IPS-20b (cell line): ENCODE results near the gene PCDH9.

Source experiments
- H3K27ac ChIP-seq: one replicate; pipeline ENCODE4 v1.5.1; 2013; ENCODE audit warnings: low read length
- H3K27me3 ChIP-seq: 2 replicates; pipeline ENCODE4 v1.6.1; 2013; ENCODE audit warnings: mild to moderate bottlenecking, low read length, inconsistent platforms; ENCODE audit not compliant: insufficient read depth
- H3K36me3 ChIP-seq: 2 replicates; pipeline ENCODE4 v1.6.1; 2013; ENCODE audit warnings: low read depth, mild to moderate bottlenecking, inconsistent platforms, low read length, moderate library complexity; ENCODE audit not compliant: insufficient read depth
- H3K4me1 ChIP-seq: 2 replicates; pipeline ENCODE4 v1.6.1; 2013; ENCODE audit warnings: mild to moderate bottlenecking, control low read depth, inconsistent platforms, low read length, moderate library complexity; ENCODE audit not compliant: insufficient read depth
- H3K4me3 ChIP-seq: 2 replicates; pipeline ENCODE4 v1.5.1; 2013; ENCODE audit warnings: mild to moderate bottlenecking, low read length, inconsistent platforms
- H3K9ac ChIP-seq: 2 replicates; pipeline ENCODE4 v1.6.1; 2013; ENCODE audit warnings: low read depth, mild to moderate bottlenecking, inconsistent platforms, low read length, moderate library complexity
- H3K9me3 ChIP-seq: 2 replicates; pipeline ENCODE4 v1.6.1; 2013; ENCODE audit warnings: mild to moderate bottlenecking, low read depth, low read length, inconsistent platforms; ENCODE audit not compliant: insufficient read depth

PCDH9 gene

DNA sequence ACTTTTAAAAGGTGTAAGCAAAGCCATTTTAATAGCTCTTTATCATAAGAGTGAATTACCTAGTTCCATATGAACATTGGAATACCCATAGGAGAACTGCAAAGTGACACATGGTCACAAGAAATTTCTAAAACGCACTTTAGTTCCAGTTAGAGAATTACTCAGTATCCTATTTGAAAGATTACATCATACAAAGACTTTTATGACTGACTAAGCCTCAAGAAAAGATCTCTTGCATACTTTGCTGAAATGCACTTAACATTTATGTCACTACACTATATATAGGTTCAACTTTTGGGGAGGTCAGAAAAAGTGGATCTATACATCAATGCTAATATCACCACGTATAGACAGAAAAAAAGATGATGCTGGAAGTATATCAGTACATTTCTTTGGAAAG, 7.1 kb downstream of the PCDH9 start:
- H3K4me3 ChIP-seq = no peak overlapping the region
- no peak overlapping the region for H3K27ac ChIP-seq
- H3K36me3 ChIP-seq = no peaks in the 10 kb centered on the region
- H3K9ac ChIP-seq = no peak overlapping the region
- H3K9me3 ChIP-seq = no peaks in the 10 kb centered on the region
- H3K27me3 ChIP-seq = peaks cover 6% of the 10 kb centered on the region
- H3K4me1 ChIP-seq = peaks cover 3% of the 10 kb centered on the region; the same call in 1 of the 2 replicates

DNA sequence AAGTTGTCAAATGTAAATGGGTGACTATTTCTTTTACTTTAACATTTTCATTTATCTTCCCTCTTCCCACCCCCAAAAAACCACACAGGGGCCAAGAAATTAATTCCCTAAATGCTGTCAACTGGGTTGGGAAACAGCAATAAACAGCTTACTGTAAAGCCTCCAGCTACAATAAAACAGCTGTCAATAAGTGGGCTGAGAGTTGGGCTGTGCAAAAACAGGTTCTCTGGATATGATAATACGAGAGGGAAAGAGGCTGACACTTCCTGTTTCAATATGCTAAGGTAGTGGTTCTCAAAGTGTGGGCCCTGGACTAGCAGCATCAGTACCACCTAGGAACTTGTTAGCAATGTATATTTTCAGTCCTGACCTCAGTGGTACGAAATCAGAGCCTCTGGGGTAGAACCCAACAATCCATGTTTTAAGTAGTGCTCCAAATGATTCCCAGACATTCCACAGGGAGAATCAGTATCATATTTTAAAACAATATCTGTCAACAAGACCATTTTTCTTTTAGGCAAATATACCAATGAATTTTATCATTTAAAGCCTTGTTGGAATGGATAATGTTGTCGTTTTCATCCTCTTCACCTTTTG, 8.4 kb downstream of the PCDH9 start:
- H3K27ac ChIP-seq = no peak overlapping the region
- no peak overlapping the region for H3K4me3 ChIP-seq
- no peak overlapping the region for H3K9ac ChIP-seq
- H3K36me3 ChIP-seq = no peaks in the 10 kb centered on the region
- H3K4me1 ChIP-seq = peaks cover 3% of the 10 kb centered on the region; the same call in 1 of the 2 replicates
- no peaks in the 10 kb centered on the region for H3K9me3 ChIP-seq
- H3K27me3 ChIP-seq = no peaks in the 10 kb centered on the region

DNA sequence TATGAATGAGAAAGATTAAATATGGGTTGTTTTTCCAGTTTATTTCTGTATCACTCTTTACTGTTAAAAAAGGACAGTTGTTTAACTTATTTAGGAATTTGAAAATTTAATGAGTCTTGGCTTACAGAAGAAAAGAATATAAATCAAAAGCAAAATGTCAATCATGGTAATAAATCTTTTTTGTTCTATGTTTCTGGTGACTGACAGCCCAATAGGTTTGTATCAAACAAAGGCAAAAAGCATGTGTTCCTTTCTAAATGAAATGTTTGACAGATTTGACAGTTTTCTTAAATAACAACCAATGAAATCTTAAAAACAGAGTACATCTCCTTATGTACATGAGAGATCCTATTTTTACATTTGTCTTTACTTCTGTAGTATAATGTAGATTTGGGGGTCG, 11.0 kb downstream of the PCDH9 start:
- no peak overlapping the region for H3K27ac ChIP-seq
- H3K27me3 ChIP-seq = no peaks in the 10 kb centered on the region
- H3K4me1 ChIP-seq = peaks cover 3% of the 10 kb centered on the region; the same call in 1 of the 2 replicates
- H3K9ac ChIP-seq = no peak overlapping the region
- H3K9me3 ChIP-seq = no peaks in the 10 kb centered on the region
- no peaks in the 10 kb centered on the region for H3K36me3 ChIP-seq
- H3K4me3 ChIP-seq = no peak overlapping the region

DNA sequence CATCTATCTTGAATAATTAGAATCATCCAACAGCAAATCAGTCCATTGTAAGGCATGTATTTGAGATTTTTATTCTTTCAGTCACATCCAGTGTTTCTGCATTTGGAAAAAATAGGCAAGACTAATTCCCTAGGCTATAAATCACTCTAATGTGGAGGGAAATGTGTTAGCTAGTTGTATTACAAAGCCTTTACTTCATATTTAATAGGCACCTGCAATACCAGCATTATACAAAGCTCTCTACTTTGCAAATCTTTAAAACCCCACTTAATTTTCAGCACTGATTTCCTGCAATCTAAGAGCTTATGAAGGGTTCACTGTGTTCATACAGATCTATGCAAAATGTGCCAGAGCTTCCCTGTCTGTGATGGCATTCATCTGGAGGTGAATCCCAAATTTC, 12.3 kb downstream of the PCDH9 start:
- H3K9me3 ChIP-seq = no peaks in the 10 kb centered on the region
- no peak overlapping the region for H3K9ac ChIP-seq
- no peaks in the 10 kb centered on the region for H3K27me3 ChIP-seq
- H3K36me3 ChIP-seq = no peaks in the 10 kb centered on the region
- H3K27ac ChIP-seq = no peak overlapping the region
- H3K4me1 ChIP-seq = no peaks in the 10 kb centered on the region
- H3K4me3 ChIP-seq = no peak overlapping the region

DNA sequence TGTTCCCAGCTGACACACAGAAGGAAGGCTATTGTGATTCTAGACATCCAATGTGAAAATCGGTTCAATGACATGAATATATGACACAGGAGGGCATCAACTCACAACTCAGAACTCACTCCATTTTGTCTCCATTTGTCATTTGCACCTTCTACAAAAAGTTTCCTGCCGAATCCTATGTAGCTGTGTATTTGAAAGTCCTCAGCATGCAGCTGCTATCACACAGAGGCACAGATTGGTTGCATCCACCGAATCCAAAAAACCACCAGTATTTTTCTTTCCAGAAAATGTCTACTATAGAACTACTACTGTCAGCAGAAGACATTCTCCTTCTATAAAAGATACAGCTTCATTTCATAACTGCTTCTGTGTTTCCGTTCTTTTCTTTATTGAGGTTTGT, 13.3 kb downstream of the PCDH9 start:
- Histone ChIP-seq H3K4me3 (no peak overlapping the region), H3K9ac (no peak overlapping the region), H3K4me1 (no peaks in the 10 kb centered on the region), H3K27ac (no peak overlapping the region), H3K9me3 (no peaks in the 10 kb centered on the region), H3K36me3 (no peaks in the 10 kb centered on the region), H3K27me3 (no peaks in the 10 kb centered on the region)

DNA sequence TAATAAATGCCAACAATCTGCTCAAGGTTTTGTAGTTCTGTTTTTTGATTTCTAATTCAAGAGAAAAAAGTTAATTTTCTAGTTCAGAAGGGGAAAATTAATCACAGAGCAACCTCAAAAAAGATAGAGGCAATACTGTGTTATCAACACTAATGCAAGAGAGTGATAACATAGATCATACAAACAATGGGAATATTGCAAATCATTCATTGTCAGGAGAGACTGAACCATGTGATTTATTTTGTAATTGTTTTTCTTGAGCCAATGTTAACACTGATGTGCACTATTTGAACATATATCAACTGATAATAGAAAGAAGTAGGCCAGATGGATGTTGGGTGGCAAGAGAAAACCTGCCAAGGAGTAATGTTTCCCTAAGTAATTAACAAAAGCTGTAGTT, 19.9 kb downstream of the PCDH9 start:
- Histone ChIP-seq H3K4me3 (no peak overlapping the region), H3K36me3 (no peaks in the 10 kb centered on the region), H3K27me3 (no peaks in the 10 kb centered on the region), H3K9me3 (no peaks in the 10 kb centered on the region), H3K27ac (no peak overlapping the region), H3K4me1 (no peaks in the 10 kb centered on the region), H3K9ac (no peak overlapping the region)

DNA sequence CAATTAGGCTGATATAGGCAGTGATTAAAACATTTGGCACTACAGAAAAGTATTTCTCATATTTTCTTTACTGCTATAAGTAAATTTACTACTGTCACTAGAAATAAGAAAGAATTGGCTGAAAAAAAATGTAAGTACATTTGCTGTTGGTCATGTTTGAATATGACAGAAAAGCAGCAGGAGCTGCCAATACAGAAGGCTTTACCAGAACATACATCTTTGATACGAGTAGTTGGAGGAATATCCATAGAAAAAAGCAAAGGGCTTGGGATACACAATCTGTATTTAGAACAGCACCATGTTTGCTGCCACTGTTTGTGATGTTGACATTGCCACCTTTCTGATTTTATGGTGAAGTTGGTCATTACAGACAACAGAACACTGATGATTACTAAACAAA, 21.6 kb downstream of the PCDH9 start:
- H3K27me3 ChIP-seq = no peaks in the 10 kb centered on the region
- H3K4me3 ChIP-seq = no peak overlapping the region
- no peaks in the 10 kb centered on the region for H3K4me1 ChIP-seq
- no peaks in the 10 kb centered on the region for H3K36me3 ChIP-seq
- no peaks in the 10 kb centered on the region for H3K9me3 ChIP-seq
- no peak overlapping the region for H3K27ac ChIP-seq
- H3K9ac ChIP-seq = no peak overlapping the region

DNA sequence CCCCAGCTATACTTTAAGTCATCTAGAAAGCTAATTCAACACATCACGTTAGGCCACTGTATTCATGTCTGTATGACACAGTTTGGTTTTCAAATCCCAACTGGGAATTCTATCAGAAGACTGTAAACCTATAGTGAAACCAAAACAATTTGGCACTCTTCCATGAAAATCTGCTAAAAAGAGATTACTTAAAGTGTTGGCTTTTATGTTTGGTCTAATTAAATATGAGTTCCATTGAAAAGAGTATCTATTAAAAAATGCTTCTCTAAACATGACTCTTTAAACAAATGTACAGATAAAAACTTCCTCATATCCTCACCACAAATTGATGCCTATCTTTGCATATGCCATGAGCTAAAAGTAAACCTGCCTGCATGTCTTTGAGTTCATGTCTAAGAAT, 25.4 kb downstream of the PCDH9 start:
- Histone ChIP-seq H3K9me3 (no peaks in the 10 kb centered on the region), H3K36me3 (no peaks in the 10 kb centered on the region), H3K4me3 (no peak overlapping the region), H3K9ac (no peak overlapping the region), H3K4me1 (no peaks in the 10 kb centered on the region), H3K27ac (no peak overlapping the region), H3K27me3 (no peaks in the 10 kb centered on the region)

DNA sequence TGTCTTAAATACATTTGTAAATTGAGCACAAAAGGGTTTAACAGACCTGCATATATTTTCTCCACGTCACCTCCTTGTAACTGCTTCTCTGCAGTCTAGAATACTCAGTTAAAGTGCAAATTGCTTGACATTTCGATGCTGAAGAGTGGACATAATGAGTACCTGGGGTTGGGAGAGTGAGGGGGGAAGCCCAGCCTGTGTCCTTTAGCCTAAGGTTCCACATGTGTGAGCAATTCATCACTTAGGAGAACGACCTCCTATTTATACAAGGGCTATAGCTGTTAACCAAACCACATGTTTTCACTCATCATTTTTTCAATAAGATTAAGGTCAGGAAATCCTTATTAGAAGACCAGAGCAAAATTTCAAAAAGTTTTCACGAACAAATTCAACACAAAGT, 29.5 kb downstream of the PCDH9 start:
- Histone ChIP-seq H3K4me1 (no peaks in the 10 kb centered on the region), H3K9ac (no peak overlapping the region), H3K27ac (no peak overlapping the region), H3K27me3 (no peaks in the 10 kb centered on the region), H3K4me3 (no peak overlapping the region), H3K36me3 (no peaks in the 10 kb centered on the region), H3K9me3 (no peaks in the 10 kb centered on the region)

DNA sequence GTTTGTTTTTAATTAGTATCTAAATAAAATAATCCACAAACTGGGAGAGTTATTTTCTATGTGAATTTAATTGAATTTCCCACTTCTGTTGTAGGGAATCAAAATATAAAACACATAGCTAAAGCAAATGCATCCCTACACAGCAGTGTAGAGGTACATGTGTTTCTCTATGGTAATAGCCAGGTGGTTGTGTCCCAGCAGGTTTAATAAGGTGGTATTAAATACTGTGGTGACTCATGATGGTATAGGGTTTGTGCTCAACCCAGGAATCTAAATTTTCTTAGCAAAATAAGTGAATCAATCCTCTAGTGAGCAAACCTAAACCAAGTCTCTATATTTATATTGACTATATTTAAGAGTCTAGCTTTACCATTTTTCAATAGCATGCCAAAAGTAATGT, 30.0 kb downstream of the PCDH9 start:
- H3K9me3 ChIP-seq = no peaks in the 10 kb centered on the region
- no peaks in the 10 kb centered on the region for H3K36me3 ChIP-seq
- no peaks in the 10 kb centered on the region for H3K27me3 ChIP-seq
- no peak overlapping the region for H3K27ac ChIP-seq
- no peak overlapping the region for H3K9ac ChIP-seq
- no peak overlapping the region for H3K4me3 ChIP-seq
- H3K4me1 ChIP-seq = no peaks in the 10 kb centered on the region

DNA sequence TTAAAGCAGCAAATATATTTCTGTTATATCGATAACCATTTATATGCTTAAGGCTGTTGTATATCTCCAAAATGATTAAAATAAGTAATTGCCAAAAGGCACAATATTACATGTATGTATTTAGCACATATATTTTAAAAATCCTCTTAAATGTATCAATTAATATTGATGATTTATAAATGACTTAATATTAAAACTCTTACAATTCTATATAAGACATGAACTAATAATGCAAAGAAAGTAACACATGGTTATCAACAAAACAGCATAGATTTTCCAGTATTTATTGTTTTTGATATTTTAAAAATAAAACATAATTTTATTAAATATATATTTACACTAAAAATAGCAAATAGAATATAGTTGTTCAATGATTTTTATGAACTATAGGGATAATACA, 32.4 kb downstream of the PCDH9 start:
- H3K36me3 ChIP-seq = no peaks in the 10 kb centered on the region
- H3K4me3 ChIP-seq = no peak overlapping the region
- no peak overlapping the region for H3K9ac ChIP-seq
- H3K4me1 ChIP-seq = no peaks in the 10 kb centered on the region
- no peaks in the 10 kb centered on the region for H3K27me3 ChIP-seq
- H3K9me3 ChIP-seq = no peaks in the 10 kb centered on the region
- H3K27ac ChIP-seq = no peak overlapping the region

DNA sequence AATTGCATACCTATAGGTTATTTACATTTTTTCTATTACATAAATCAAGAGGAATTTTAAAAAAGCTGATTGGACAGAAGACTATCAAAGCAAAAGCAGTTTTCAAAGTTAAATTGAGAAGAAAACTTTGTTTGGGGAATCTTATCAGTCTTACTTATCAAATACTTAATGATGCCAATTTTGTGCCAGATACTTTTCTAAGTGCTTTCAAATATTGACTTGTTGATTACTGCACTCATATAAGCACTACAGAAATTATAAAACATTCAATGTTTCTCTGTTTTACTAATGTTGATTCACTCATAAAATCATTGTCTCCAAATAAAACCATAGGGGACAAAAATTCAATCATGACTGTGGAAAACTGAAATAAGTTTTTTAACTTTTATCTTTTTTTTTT, 36.2 kb downstream of the PCDH9 start:
- Histone ChIP-seq H3K27ac (no peak overlapping the region), H3K4me1 (no peaks in the 10 kb centered on the region), H3K4me3 (no peak overlapping the region), H3K36me3 (no peaks in the 10 kb centered on the region), H3K9ac (no peak overlapping the region), H3K27me3 (no peaks in the 10 kb centered on the region), H3K9me3 (no peaks in the 10 kb centered on the region)

DNA sequence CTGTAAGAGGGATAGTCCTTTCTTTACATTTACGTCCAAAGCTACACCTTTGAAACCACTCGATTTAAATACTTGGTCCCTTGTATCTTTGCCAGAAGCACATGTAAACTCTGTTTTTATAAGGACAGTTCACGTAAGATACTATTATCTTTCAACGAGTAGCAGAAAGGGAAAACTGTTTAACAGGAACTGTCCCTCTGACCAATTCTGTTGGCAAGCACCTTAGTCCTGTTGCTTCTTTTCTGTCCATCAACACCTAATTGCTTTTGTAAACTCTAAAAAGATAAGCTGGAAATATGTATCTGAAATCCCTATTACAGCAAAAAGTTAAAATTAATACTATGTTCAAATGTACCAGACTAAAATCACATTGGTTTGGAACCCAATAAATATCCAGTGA, 37.4 kb downstream of the PCDH9 start:
- Histone ChIP-seq H3K9me3 (no peaks in the 10 kb centered on the region), H3K27ac (no peak overlapping the region), H3K36me3 (no peaks in the 10 kb centered on the region), H3K27me3 (no peaks in the 10 kb centered on the region), H3K4me1 (no peaks in the 10 kb centered on the region), H3K4me3 (no peak overlapping the region), H3K9ac (no peak overlapping the region)
